Loucy (cell line): Measurements from ENCODE around the gene DDX10.

Source experiments
- H2AFZ ChIP-seq: fragments of 200-600 bp; sonication (generic); 2 replicates; pipeline ENCODE4 v1.6.0; 2016; ENCODE audit warnings: antibody characterized with exemption, mild to moderate bottlenecking, low read length, moderate library complexity
- H3F3A ChIP-seq: fragments of 200-600 bp; 2 replicates; pipeline ENCODE4 v1.6.0; 2016; ENCODE audit warnings: antibody characterized with exemption, low read depth, mild to moderate bottlenecking
- H3K27me3 ChIP-seq: fragments of 200-600 bp; sonication (generic); 2 replicates; pipeline ENCODE4 v1.6.1; 2014; ENCODE audit warnings: low read length, mild to moderate bottlenecking; ENCODE audit not compliant: insufficient read depth, poor library complexity, severe bottlenecking
- H3K36me3 ChIP-seq: fragments of 200-600 bp; sonication (generic); 2 replicates; pipeline ENCODE4 v1.6.1; 2016; ENCODE audit warnings: low read length; ENCODE audit not compliant: insufficient read depth
- H3K4me1 ChIP-seq: fragments of 200-600 bp; sonication (generic); 2 replicates; pipeline ENCODE4 v1.5.1; 2014; ENCODE audit warnings: low read length, mild to moderate bottlenecking; ENCODE audit not compliant: insufficient read depth, poor library complexity, severe bottlenecking
- H3K4me2 ChIP-seq: fragments of 200-600 bp; sonication (generic); 2 replicates; pipeline ENCODE4 v1.6.0; 2014; ENCODE audit warnings: antibody characterized with exemption, low read length, low read depth, mild to moderate bottlenecking; ENCODE audit not compliant: poor library complexity, severe bottlenecking
- H3K4me3 ChIP-seq: fragments of 200-600 bp; sonication (generic); 2 replicates; pipeline ENCODE4 v1.5.1; 2014; ENCODE audit warnings: low read length, mild to moderate bottlenecking, mixed read lengths; ENCODE audit not compliant: poor library complexity, severe bottlenecking
- H3K79me2 ChIP-seq: fragments of 200-600 bp; sonication (generic); 2 replicates; pipeline ENCODE4 v1.6.1; 2014; ENCODE audit warnings: low read length; ENCODE audit not compliant: insufficient read depth
- H3K9ac ChIP-seq: fragments of 200-600 bp; sonication (generic); 2 replicates; pipeline ENCODE4 v1.6.0; 2014; ENCODE audit warnings: mild to moderate bottlenecking, low read depth, low read length, moderate library complexity; ENCODE audit not compliant: poor library complexity, severe bottlenecking
- H3K9me2 ChIP-seq: fragments of 200-600 bp; sonication (generic); replicated peaks from 2 replicates; pipeline ENCODE4 v1.6.1; 2016; ENCODE audit warnings: low read depth, low read length, mixed read lengths
- H3K9me3 ChIP-seq: fragments of 200-600 bp; sonication (generic); 2 replicates; pipeline ENCODE4 v1.6.1; 2014; ENCODE audit warnings: mild to moderate bottlenecking, antibody characterized with exemption, low read length, low read depth; ENCODE audit not compliant: insufficient read depth
- H4K20me1 ChIP-seq: fragments of 200-600 bp; sonication (generic); 2 replicates; pipeline ENCODE4 v1.6.0; 2014; ENCODE audit warnings: antibody characterized with exemption, low read length, mild to moderate bottlenecking; ENCODE audit not compliant: insufficient read depth, poor library complexity, severe bottlenecking
- EZH2phosphoT487 ChIP-seq: fragments of 200-600 bp; IDR thresholded peaks from 2 replicates; pipeline ENCODE4 v1.6.1; 2018; ENCODE audit warnings: antibody characterized with exemption, mild to moderate bottlenecking, moderate library complexity, borderline replicate concordance
- TF ChIP-seq, protein P1 (sequence below): fragments of 200-600 bp; sonication (generic); conservative IDR thresholded peaks from 2 replicates; pipeline ENCODE4 v1.5.1; 2014; ENCODE audit warnings: mild to moderate bottlenecking, antibody characterized with exemption, low read length

Gene DDX10

DNA sequence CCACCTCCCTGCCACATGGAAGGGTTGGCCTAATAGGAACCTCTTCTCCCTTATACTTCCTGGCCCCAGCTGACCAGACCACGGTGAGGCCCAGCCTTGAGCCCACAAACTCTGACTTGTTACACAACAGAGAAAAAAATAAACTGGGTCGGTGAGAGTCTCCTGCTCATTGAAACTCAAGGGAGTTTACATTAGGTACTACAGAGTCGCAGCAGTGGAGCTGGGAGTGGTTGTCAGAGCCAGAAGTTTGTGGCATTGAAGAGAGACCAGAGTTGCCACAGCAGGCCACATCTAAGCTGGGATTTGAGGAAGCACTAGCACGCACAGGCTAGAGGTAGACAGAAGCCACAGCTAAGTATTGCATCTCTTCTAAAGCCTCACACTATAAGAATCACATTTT is 296.2 kb downstream of the DDX10 start:
- Histone ChIP-seq H3K36me3 (no peaks in the 10 kb centered on the region), H3K9ac (no peak overlapping the region), H3K4me1 (peaks cover 11% of the 10 kb centered on the region), H3K9me3 (no peaks in the 10 kb centered on the region), H3F3A (no peaks in the 10 kb centered on the region), H3K27me3 (no peaks in the 10 kb centered on the region), H3K4me2 (no peak overlapping the region), H3K9me2 (no peaks in the 10 kb centered on the region), H2AFZ (peak overlapping the region; percentile 0; the same call in 1 of the 2 replicates), H3K4me3 (no peak overlapping the region), H4K20me1 (no peaks in the 10 kb centered on the region), H3K79me2 (no peaks in the 10 kb centered on the region)
- no peak for TF ChIP-seq EZH2phosphoT487
- TF ChIP-seq, protein P1, sequence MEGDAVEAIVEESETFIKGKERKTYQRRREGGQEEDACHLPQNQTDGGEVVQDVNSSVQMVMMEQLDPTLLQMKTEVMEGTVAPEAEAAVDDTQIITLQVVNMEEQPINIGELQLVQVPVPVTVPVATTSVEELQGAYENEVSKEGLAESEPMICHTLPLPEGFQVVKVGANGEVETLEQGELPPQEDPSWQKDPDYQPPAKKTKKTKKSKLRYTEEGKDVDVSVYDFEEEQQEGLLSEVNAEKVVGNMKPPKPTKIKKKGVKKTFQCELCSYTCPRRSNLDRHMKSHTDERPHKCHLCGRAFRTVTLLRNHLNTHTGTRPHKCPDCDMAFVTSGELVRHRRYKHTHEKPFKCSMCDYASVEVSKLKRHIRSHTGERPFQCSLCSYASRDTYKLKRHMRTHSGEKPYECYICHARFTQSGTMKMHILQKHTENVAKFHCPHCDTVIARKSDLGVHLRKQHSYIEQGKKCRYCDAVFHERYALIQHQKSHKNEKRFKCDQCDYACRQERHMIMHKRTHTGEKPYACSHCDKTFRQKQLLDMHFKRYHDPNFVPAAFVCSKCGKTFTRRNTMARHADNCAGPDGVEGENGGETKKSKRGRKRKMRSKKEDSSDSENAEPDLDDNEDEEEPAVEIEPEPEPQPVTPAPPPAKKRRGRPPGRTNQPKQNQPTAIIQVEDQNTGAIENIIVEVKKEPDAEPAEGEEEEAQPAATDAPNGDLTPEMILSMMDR: no peak

DNA sequence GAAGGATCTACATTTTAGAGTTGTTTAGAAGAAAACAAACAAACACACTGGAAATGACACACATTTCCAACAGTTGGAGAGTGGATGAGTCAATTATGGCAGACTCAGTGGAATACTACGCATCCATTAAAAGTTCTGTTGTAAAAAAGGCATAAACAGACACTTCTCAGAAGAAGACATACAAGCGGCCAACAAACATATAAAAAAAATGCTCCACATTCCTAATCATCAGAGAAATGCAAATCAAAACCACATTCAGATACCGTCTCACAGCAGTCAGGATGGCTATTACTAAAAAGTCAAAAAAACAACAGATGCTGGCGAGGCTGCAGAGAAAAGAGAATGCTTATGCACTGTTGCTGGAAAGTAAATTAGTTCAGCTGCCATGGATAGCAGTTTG is 298.2 kb downstream of the DDX10 start:
- Histone ChIP-seq H3K27me3 (no peaks in the 10 kb centered on the region), H3K4me2 (no peak overlapping the region), H3K9me2 (no peaks in the 10 kb centered on the region), H3K4me1 (peaks cover 11% of the 10 kb centered on the region), H3K9ac (no peak overlapping the region), H3F3A (no peaks in the 10 kb centered on the region), H3K9me3 (no peaks in the 10 kb centered on the region), H3K36me3 (no peaks in the 10 kb centered on the region), H3K4me3 (no peak overlapping the region), H3K79me2 (no peaks in the 10 kb centered on the region), H4K20me1 (no peaks in the 10 kb centered on the region), H2AFZ (no peak overlapping the region)
- TF ChIP-seq, protein P1: no peak
- no peak for TF ChIP-seq EZH2phosphoT487

- Histone ChIP-seq H3K27me3 (no peaks in the 10 kb centered on the region), H3K36me3 (no peaks in the 10 kb centered on the region)
Measured at GRCh38 chr11:108965306-108966001, 300.6 kb downstream of the DDX10 start.

More at GRCh38 chr11:108965306-108966001, 300.6 kb downstream of the DDX10 start:
- no peak for TF ChIP-seq EZH2phosphoT487
- TF ChIP-seq, protein P1: no peak
- Histone ChIP-seq H2AFZ (no peak overlapping the region), H3K4me1 (peaks cover 7% of the 10 kb centered on the region), H3K4me3 (no peak overlapping the region), H3K9ac (no peak overlapping the region), H3K9me2 (no peaks in the 10 kb centered on the region), H4K20me1 (no peaks in the 10 kb centered on the region), H3K79me2 (no peaks in the 10 kb centered on the region), H3K4me2 (no peak overlapping the region), H3K9me3 (no peaks in the 10 kb centered on the region), H3F3A (no peaks in the 10 kb centered on the region)
